Measurements from ENCODE around the gene RBM27.
A peak's percentile ranks its signal among the peaks of the same experiment; 100 is the strongest.

DNA sequence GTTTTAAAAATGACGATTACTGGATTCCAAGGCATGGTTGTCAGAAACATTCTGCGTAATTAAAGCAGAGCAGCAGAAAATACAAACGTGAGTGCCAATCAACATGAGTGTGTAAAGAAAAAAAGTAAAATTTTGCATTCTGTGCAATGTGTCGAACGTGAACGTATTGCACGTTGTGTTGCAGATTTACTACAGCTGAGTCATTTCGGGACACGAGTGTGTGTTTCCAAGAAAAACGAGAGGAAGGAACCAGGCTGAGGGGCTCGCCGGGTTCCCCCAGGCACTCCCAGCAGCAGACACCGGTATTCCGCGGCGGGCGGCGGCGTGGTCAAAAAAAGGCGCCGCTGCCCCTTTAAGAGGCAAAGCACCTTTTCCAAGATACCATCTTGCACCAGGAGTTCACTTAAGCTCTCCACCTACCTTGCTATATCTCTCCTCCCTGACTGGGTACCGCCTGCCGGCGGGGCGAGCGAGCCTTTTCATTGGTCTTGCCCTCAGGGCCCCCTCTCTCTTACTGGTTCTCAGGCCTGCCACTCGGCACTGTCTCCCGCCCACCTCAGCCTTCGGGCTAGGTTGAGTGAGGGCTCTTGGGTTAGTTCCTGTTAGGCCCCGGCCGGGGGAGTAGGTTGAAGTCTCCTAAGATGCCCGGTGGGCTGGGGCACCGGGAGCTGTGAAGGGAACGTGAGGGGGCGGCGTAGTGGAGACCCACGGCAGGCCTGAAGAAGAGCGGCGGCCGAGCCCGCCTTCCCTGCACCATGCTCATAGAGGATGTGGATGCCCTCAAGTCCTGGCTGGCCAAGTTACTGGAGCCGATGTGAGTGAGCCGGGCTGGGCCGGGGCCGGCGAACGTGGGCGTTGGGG lies at the start of gene RBM27:
- TF ChIP-seq POLR2A (IDR thresholded peaks at IDR 0.05; ENCODE audit: low read depth) (no peak), POLR2AphosphoS5 (IDR thresholded peaks at IDR 0.05) (peak; percentile 82 to 86)

Measured in esophagus muscularis mucosa (tissue), 2 donors.